Psoas muscle (tissue), 8 donors: ENCODE data around the gene COQ10B. TPM values are rescaled to one million over a fixed set of nuclear protein-coding genes. Genes with fewer than 3 reads are reported as not detected.
A peak's percentile ranks its signal among the peaks of the same experiment; 100 is the strongest.
"Not testable (repeated sequence)": the region's sequence is repeated elsewhere in the genome, so short reads cannot be mapped to it uniquely, and the experiment has no call there.

ENCODE experiments used
- ATAC-seq, 4 donors: fragments of 200-7000 bp; cut with Tn5 transposase; one replicate each; pipeline ENCODE4 v1.9.1; 2020; ENCODE audit warnings: moderate library complexity in 3 of 4, mild to moderate bottlenecking in 2 of 4
- DNase-seq, 2 donors: peaks; one replicate each; pipeline ENCODE4 v3.0.0-alpha.2; 2020
- H3K27ac ChIP-seq: fragments of 200-600 bp; one replicate; pipeline ENCODE4 v1.8.0; 2022
- H3K27me3 ChIP-seq, 3 donors: fragments of 200-600 bp in 1 of 3; one replicate each; pipeline versions ENCODE4 v1.6.1 to v1.8.0; 2013 to 2022; ENCODE audit warnings: low read length in 2 of 3, mild to moderate bottlenecking in 2 of 3, moderate library complexity in 1 of 3; ENCODE audit not compliant: insufficient read depth in 3 of 3
- H3K36me3 ChIP-seq, 2 donors: fragments of 200-600 bp in 1 of 2; one replicate each; pipeline versions ENCODE4 v1.6.1 to v1.8.0; 2013 to 2022; ENCODE audit warnings: low read depth in 1 of 2, mild to moderate bottlenecking in 1 of 2, moderate library complexity in 1 of 2; ENCODE audit not compliant: insufficient read depth in 1 of 2
- H3K4me1 ChIP-seq: fragments of 200-600 bp; one replicate; pipeline ENCODE4 v1.8.0; 2022
- H3K4me3 ChIP-seq: fragments of 200-600 bp; one replicate; pipeline ENCODE4 v1.8.0; 2022; ENCODE audit warnings: mild to moderate bottlenecking
- H3K9me3 ChIP-seq: fragments of 200-600 bp; one replicate; pipeline ENCODE4 v1.8.0; 2022
- CTCF ChIP-seq: fragments of 200-600 bp; IDR thresholded peaks from one replicate; pipeline ENCODE4 v1.8.0; 2022; ENCODE audit warnings: antibody characterized with exemption
- WGBS, 3 donors: extraction: QIAGEN DNeasy Blood & Tissue Kit; methylation state at CpG; one replicate each; pipeline versions ENCODE4 v1.1.6 to v1.1.7; 2013; 5-methylcytosine and 5-hydroxymethylcytosine counted together
- intact Hi-C, 2 donors: fragments of 100-400 bp; cut with DNase I; formaldehyde crosslinking; loops; one replicate each; pipeline versions ENCODE4 v1.11.0 to v1.14.2; 2022
- polyA plus RNA-seq, 3 donors: library from polyadenylated mRNA; stranded (reverse); fragments of 200-250 nt; gene quantifications; one replicate each; pipeline ENCODE4 v1.2.3, GENCODE V29; 2013
- total RNA-seq, 4 donors: library from RNA; stranded (reverse); fragmentation: NEBNext Ultra II Directional in 2 of 4; extraction: Animal tissue kit (Norgen Biotek cat#: 25700) in 2 of 4; gene quantifications; one replicate each; pipeline versions ENCODE4 v1.2.1 to v1.2.4, GENCODE V29; 2021 to 2023
- donor health status: healthy with polysubstance abuse.
- donor health status: DM: no; HTN: no; CAD: no; lungs with moderate emphysema.
- donor health status: Bipolar disorder and iron deficiency.
- donor health status: healthy.
- donor health status: DM: yes; HTN: yes; CAD: no.
- donor health status: DM: no; HTN: no; CAD: no.
- donor health status: DM: no; HTN: no; CAD: no.
- donor health status: DM: yes; HTN: yes; CAD: no.

Gene COQ10B
- total and polyA plus RNA-seq, 7 donors, result 9.9 to 20.2 (median 16.4) TPM

DNA sequence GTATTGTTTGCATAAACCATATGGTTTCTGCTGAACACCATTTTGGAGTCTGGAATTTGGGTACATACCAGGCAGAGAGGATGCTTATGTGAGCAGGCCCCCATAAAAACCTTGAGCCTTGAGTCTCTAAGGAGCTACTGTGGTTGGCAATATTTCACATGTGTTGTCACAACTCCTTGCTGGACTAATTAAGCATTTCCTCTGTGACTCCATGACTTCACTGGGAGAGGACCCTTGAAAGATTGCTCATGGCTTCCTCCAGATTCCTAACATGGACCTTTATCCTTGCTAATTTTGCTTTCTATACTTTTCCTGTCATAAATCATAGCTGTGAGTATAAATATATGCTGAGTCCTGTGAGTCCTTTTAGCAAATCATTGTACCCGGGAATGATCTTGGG lies 7.6 kb upstream of the COQ10B start:
- H3K27me3 ChIP-seq, result no peaks in the 10 kb centered on the region
- intact Hi-C loops, result no loop called here
- no peaks in the 10 kb centered on the region for H3K36me3 ChIP-seq
- H3K4me3 ChIP-seq, result no peak overlapping the region
- 56 to 75% (median 68%) methylated on average over 1 of the region's 1 CpG for WGBS, 3 donors
- H3K4me1 ChIP-seq, result no peaks in the 10 kb centered on the region
- TF ChIP-seq CTCF, result no peak
- H3K9me3 ChIP-seq, result no peaks in the 10 kb centered on the region
- H3K27ac ChIP-seq, result no peak overlapping the region
- ATAC-seq (no peak), DNase-seq (no peak)

DNA sequence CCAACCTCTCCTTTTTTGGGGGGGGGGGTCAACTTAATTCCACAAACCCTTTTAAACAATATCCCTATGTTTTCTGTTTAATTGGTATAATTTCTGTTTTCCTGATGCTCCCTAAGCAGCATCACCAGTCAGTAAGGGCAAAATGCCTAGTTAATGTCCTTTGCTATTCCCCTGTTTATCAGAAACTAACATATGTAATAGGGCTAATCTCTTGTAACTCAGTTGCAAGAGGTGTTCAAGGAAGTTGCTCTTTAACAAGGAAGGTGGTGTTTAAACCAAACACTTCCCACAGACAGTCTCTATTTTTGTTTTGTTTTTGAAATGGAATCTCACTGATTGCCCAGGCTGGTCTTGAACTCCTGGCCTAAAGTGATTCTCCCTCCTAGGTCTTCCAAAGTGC lies 6.5 kb upstream of the COQ10B start:
- no peaks in the 10 kb centered on the region for H3K27me3 ChIP-seq
- no peak overlapping the region for H3K27ac ChIP-seq
- intact Hi-C loops, result no loop called here
- DNase-seq, result no peak
- H3K4me3 ChIP-seq, result no peak overlapping the region
- ATAC-seq, result no peak
- H3K9me3 ChIP-seq, result no peaks in the 10 kb centered on the region
- no peak for TF ChIP-seq CTCF
- no peaks in the 10 kb centered on the region for H3K4me1 ChIP-seq
- H3K36me3 ChIP-seq, result no peaks in the 10 kb centered on the region

DNA sequence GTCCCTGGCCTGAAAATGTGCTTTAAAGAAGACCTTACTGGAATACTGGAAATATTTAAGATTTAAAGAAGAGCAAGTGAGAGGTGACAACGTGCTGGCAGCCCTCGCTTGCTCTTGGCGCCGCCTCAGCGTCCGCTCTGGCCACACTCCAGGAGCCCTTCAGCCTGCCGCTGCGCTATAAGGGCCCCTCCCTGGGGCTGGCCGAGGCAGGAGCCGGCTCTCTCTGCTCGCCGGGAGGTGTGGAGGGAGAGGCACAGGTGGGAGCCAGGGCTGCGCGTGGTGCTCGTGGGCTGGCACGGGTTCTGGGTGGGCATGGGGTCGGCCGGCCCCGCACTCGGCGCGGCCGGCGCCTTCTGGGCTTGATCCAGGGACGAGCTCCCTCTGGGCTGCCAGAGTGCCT lies 2.9 kb upstream of the COQ10B start:
- intact Hi-C loops, result no loop called here
- DNase-seq, result no peak

GRCh38 chr2:197450935-197451358 lies 2.4 kb upstream of the COQ10B start:
- ATAC-seq, intact Hi-C loops, DNase-seq, H3K36me3 ChIP-seq, H3K27me3 ChIP-seq, H3K27ac ChIP-seq, H3K4me3 ChIP-seq, H3K9me3 ChIP-seq: not testable (repeated sequence)
- WGBS, 3 donors, result 79 to 84% (median 79%) methylated on average over 6 of the region's 6 CpGs
- H3K4me1 ChIP-seq, result peaks cover 14% of the 10 kb centered on the region

More for the DNA sequence above, 2.9 kb upstream of the COQ10B start:
- Histone ChIP-seq H3K9me3 (no peaks in the 10 kb centered on the region), H3K27ac (no peak overlapping the region), H3K4me3 (no peak overlapping the region), H3K27me3 (no peaks in the 10 kb centered on the region), H3K36me3 (no peaks in the 10 kb centered on the region), H3K4me1 (peaks cover 14% of the 10 kb centered on the region)
- 86 to 92% (median 90%) methylated on average over 22 to 25 of the region's 25 CpGs for WGBS, 3 donors
- no peak for ATAC-seq
- no peak for TF ChIP-seq CTCF

- peaks cover 14% of the 10 kb centered on the region for H3K4me1 ChIP-seq
- 1 to 3% (median 2%) methylated on average over 11 of the region's 11 CpGs for WGBS, 3 donors
- peak overlapping the region; percentile 99 for H3K27ac ChIP-seq
- ATAC-seq, result no peak
- intact Hi-C loops, result loop anchor here (1.0 to 2.0 kb wide), 2 partner anchors 17 to 18 kb away; partner anchors contain the start of gene SF3B1 (in 2 of the 2)
- no peaks in the 10 kb centered on the region for H3K36me3 ChIP-seq
- DNase-seq, result no peak
- H3K9me3 ChIP-seq, result no peaks in the 10 kb centered on the region
- H3K4me3 ChIP-seq, result peak overlapping the region; percentile 78
- H3K27me3 ChIP-seq, result no peaks in the 10 kb centered on the region
- TF ChIP-seq CTCF, result no peak
Measured at GRCh38 chr2:197452754-197453122, 614 bp upstream of the COQ10B start.
